PC-3 (cell line): ENCODE measurements around the gene RUBCN.

Experiments used
- EZH2 ChIP-seq: fragments of 300-600 bp; sonication (generic); IDR thresholded peaks from one replicate; pipeline ENCODE4 v1.6.1; 2017; ENCODE audit warnings: antibody characterized with exemption, mild to moderate bottlenecking, low read length; ENCODE audit not compliant: unreplicated experiment
- EZH2phosphoT487 ChIP-seq: fragments of 300-600 bp; sonication (generic); IDR thresholded peaks from 2 replicates; pipeline ENCODE4 v1.6.1; 2018; ENCODE audit warnings: mild to moderate bottlenecking, antibody characterized with exemption, low read length, borderline replicate concordance
- TF ChIP-seq, protein P1 (sequence below): fragments of 300-600 bp; sonication (generic); conservative IDR thresholded peaks from 2 replicates; pipeline ENCODE4 v1.5.1; 2017; ENCODE audit warnings: antibody characterized with exemption, low read depth, mild to moderate bottlenecking, low read length

GRCh38 chr3:197675563-197675860 lies 61.2 kb downstream of the RUBCN start:
- TF ChIP-seq, protein P1, sequence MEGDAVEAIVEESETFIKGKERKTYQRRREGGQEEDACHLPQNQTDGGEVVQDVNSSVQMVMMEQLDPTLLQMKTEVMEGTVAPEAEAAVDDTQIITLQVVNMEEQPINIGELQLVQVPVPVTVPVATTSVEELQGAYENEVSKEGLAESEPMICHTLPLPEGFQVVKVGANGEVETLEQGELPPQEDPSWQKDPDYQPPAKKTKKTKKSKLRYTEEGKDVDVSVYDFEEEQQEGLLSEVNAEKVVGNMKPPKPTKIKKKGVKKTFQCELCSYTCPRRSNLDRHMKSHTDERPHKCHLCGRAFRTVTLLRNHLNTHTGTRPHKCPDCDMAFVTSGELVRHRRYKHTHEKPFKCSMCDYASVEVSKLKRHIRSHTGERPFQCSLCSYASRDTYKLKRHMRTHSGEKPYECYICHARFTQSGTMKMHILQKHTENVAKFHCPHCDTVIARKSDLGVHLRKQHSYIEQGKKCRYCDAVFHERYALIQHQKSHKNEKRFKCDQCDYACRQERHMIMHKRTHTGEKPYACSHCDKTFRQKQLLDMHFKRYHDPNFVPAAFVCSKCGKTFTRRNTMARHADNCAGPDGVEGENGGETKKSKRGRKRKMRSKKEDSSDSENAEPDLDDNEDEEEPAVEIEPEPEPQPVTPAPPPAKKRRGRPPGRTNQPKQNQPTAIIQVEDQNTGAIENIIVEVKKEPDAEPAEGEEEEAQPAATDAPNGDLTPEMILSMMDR = no peak
- TF ChIP-seq EZH2phosphoT487 (no peak), EZH2 (no peak)
